C4-2B (cell line): ENCODE measurements around the gene ALOXE3.

Source experiments
- H3K27ac ChIP-seq: fragments of 450-650 bp; 2 replicates; pipeline ENCODE4 v1.5.1; 2017
- ZFX ChIP-seq: fragments of 450-650 bp; IDR thresholded peaks from 2 replicates; pipeline ENCODE4 v1.6.1; 2017
- TF ChIP-seq, protein P1 (sequence below): fragments of 450-650 bp; conservative IDR thresholded peaks from 2 replicates; pipeline ENCODE4 v1.5.1; 2017; ENCODE audit warnings: mild to moderate bottlenecking

Gene ALOXE3

DNA sequence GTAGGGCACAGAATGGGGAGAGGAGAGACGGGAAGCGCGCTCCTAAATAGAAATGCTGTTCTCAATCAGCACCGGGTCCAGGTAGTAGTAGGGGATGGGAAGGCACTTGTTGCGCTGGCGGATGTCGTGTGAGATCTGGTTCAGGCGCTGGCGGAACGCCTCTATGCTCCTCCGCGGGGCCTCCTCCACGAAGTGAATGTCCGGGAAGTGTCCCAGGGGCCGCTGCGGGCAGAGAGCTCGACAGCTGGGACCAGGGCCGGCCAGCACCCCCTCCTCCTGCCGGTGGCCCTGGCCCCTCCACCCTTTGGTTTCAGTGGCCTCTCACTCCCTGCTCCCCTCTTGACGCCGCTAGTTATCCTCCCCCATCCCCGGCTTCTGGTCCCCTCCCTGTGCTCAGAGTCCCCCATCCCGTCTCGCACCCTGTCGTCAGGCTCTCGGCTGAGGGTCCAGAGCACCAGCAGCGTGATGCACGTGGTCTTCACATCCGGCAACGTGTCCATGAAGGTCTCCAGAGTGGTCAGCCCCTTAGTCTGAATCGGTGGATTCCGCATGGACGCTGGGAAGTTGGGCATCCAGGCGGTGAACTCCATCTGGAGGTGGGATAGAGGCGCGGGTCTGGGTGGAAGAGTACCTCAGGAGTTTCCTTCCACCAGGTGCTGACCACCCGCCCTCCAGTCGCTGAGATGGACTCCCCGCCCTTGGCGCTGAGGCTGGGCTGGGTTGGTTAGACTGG, 45.4 kb downstream of the ALOXE3 start:
- no peak for TF ChIP-seq ZFX
- TF ChIP-seq, protein P1, sequence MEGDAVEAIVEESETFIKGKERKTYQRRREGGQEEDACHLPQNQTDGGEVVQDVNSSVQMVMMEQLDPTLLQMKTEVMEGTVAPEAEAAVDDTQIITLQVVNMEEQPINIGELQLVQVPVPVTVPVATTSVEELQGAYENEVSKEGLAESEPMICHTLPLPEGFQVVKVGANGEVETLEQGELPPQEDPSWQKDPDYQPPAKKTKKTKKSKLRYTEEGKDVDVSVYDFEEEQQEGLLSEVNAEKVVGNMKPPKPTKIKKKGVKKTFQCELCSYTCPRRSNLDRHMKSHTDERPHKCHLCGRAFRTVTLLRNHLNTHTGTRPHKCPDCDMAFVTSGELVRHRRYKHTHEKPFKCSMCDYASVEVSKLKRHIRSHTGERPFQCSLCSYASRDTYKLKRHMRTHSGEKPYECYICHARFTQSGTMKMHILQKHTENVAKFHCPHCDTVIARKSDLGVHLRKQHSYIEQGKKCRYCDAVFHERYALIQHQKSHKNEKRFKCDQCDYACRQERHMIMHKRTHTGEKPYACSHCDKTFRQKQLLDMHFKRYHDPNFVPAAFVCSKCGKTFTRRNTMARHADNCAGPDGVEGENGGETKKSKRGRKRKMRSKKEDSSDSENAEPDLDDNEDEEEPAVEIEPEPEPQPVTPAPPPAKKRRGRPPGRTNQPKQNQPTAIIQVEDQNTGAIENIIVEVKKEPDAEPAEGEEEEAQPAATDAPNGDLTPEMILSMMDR, result no peak
- H3K27ac ChIP-seq, result no peak overlapping the region

DNA sequence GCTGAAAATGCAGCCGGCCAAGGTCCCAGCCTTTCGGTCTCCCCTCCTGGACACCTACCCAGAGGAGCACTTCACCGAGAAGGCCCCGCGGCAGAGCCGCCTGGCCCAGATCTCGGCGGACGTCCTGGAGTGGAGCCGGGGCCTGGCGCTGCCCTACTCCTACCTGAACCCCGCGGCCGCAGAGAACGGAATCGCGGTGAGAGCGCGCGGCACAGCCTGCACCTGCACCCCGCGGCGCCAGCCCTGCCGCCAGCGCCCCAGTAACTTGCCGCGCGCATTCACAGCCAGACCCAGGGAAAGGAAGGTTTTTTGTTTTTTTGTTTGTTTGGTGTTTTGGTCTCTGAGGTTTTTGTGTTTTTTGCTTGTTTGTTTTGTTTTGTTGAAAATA, 46.0 kb downstream of the ALOXE3 start:
- H3K27ac ChIP-seq, result no peak overlapping the region
- TF ChIP-seq, protein P1, result no peak
- no peak for TF ChIP-seq ZFX

DNA sequence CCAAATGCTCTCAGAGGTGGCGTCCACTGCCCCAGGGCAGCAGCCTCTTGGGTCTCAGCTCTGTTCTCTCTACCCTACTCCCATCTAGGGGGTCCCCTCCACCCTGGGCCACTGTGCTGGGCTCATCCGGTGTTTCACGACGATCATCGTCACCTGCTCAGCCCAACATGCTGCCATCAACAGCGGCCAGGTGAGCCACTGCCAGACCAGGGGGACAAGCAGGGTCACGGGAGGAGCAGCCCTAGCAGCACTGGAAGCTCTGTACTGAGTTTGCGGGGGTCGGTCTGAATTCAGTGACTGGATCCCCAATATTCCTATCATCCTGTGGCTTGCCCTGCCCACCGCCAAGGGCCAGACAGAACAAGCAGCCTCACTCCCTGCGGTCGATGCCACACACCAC, 46.8 kb downstream of the ALOXE3 start:
- H3K27ac ChIP-seq, result no peak overlapping the region
- TF ChIP-seq ZFX, result no peak
- TF ChIP-seq, protein P1, result no peak

DNA sequence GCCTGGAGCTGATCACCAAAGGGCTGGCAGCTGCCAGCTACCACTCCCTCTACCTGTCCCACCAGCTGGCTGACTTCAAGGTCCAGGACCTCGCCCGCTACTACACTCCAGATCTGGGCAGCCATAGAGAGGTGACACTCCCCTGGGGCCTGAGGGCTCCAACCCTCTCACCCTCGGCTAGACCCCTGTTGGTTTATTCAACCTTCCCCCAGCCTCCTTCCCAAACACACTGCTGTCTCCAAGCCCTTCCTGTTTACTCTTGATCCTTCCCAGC, 48.8 kb downstream of the ALOXE3 start:
- no peak overlapping the region for H3K27ac ChIP-seq

DNA sequence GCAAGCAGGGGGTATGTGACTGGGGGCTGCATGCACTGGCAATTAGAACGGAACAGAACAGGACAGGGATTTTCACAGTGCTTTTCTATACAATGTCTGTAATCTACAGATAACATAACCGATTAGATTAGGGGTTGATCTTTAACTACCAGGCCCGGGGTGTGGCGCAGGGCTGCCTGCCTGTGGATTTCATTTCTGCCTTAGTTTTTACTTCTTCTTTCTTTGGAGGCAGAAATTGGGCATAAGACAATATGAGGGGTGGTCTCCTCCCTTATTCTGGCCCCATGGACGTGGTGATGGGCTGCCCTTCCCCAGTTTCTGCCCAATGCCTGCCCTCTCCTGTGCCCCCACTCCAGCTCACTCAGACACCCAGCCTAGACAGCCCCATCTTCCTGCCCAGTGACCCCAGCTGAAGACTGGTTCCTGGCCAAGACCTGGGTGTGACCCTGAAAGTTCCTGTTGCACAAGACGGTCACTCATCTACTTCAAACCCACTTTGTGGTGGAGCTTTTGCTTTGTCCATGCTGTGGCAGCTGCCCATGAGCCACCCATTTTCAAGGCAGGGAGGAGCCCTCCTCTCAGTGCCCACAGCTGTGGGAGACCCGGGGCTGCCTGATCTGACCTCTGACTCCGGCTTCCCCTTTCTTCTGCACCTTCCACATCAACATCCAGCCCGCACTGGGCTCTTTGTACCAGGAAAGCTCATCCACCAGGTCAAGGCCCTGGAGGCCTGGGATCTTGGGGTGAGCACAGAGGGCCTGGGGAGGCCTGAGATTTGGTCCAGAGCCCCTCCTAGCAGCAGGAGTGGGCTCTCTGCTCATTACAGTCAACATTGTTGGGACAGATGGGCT, 49.4 kb downstream of the ALOXE3 start:
- H3K27ac ChIP-seq, result no peak overlapping the region
- no peak for TF ChIP-seq ZFX
- TF ChIP-seq, protein P1, result no peak

More for the DNA sequence above, 48.8 kb downstream of the ALOXE3 start:
- TF ChIP-seq, protein P1, result no peak
- TF ChIP-seq ZFX, result no peak

DNA sequence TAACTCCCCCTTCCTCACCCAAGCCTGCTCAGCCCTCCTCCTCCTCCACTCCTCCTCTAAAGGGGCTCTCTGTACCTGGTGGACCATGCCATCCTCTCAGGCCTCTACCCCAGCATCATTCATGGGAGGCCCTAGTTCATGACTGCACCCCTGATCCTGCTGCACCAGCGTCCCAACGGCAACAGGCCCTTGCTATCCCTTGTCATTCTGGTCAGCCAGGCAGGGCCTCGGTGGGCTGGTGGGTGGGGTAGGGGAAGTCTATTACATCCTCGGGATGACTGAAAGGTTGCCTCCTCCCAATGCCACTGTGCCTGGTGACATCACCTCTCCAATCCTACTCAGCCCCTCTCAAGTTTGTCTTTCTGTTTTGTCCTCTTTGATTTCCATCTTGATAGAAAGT, 50.5 kb downstream of the ALOXE3 start:
- TF ChIP-seq, protein P1, result no peak
- TF ChIP-seq ZFX, result no peak
- peak overlapping the region; percentile 8; the same call in 1 of the 2 replicates for H3K27ac ChIP-seq
